ENCODE data around the gene PLPP7.
"Not testable (repeated sequence)": the region's sequence is repeated elsewhere in the genome, so short reads cannot be mapped to it uniquely, and the experiment has no call there.

PLPP7 gene

GRCh38 chr9:131266266-131267229, 23.0 kb upstream of the PLPP7 start:
- DNase-seq (ENCODE audit: low read depth): no peak

- no peak for DNase-seq (ENCODE audit: low read depth)
Observed at GRCh38 chr9:131270171-131271015, 19.1 kb upstream of the PLPP7 start.

- not testable (repeated sequence) for DNase-seq (ENCODE audit: low read depth)
Observed at GRCh38 chr9:131271016-131271273, 18.6 kb upstream of the PLPP7 start.

- DNase-seq (ENCODE audit: low read depth): no peak
Observed at GRCh38 chr9:131271506-131271931, 18.0 kb upstream of the PLPP7 start.

GRCh38 chr9:131272212-131272611, 17.3 kb upstream of the PLPP7 start:
- no peak for DNase-seq (ENCODE audit: low read depth)

GRCh38 chr9:131273146-131273855, 16.2 kb upstream of the PLPP7 start:
- DNase-seq (ENCODE audit: low read depth): no peak

- no peak for DNase-seq (ENCODE audit: low read depth)
Observed at GRCh38 chr9:131273856-131274673, 15.5 kb upstream of the PLPP7 start.

- no peak for DNase-seq (ENCODE audit: low read depth)
Observed at GRCh38 chr9:131274674-131275331, 14.7 kb upstream of the PLPP7 start.

GRCh38 chr9:131275332-131276093, 14.0 kb upstream of the PLPP7 start:
- no peak for DNase-seq (ENCODE audit: low read depth)

- DNase-seq (ENCODE audit: low read depth): no peak
Observed at GRCh38 chr9:131276094-131276888, 13.2 kb upstream of the PLPP7 start, which contains the start of gene FAM78A. TSS of gene FAM78A (minus strand) at chr9:131276510. CDS start at chr9:131276179, 331 bp downstream.

GRCh38 chr9:131276891-131277286, 12.6 kb upstream of the PLPP7 start:
- DNase-seq (ENCODE audit: low read depth): no peak

GRCh38 chr9:131277287-131277909, 12.1 kb upstream of the PLPP7 start:
- DNase-seq (ENCODE audit: low read depth): no peak

- DNase-seq (ENCODE audit: low read depth): peak; percentile 72
Observed at GRCh38 chr9:131277910-131278701, 11.4 kb upstream of the PLPP7 start.

- DNase-seq (ENCODE audit: low read depth): no peak
Observed at GRCh38 chr9:131278702-131279111, 10.8 kb upstream of the PLPP7 start.

GRCh38 chr9:131279196-131279862, 10.2 kb upstream of the PLPP7 start:
- no peak for DNase-seq (ENCODE audit: low read depth)

GRCh38 chr9:131279863-131280570, 9.5 kb upstream of the PLPP7 start:
- no peak for DNase-seq (ENCODE audit: low read depth)

GRCh38 chr9:131280660-131281059, 8.9 kb upstream of the PLPP7 start:
- no peak for DNase-seq (ENCODE audit: low read depth)
